ENCODE measurements around the gene NOBOX. TPM values are rescaled to one million over a fixed set of nuclear protein-coding genes. Genes with fewer than 3 reads are reported as not detected.

NOBOX gene
- total and polyA plus RNA-seq, 4 donors = not detected

GRCh38 chr7:144384071-144384470, 19.4 kb downstream of the NOBOX start:
- no peaks in the 10 kb centered on the region for H3K9me3 ChIP-seq (ENCODE audit: control insufficient read depth in 4 of 4, low read length in 3 of 4)
- H3K4me1 ChIP-seq (ENCODE audit: control insufficient read depth in 4 of 4, insufficient read depth in 4 of 4, low read length in 3 of 4) = peaks cover 0 to 3% (median 0%) of the 10 kb centered on the region in 4 donors
- H3K9ac ChIP-seq (ENCODE audit: low read depth in 1 of 2, low read length in 2 of 2) = no peak overlapping the region
- no peaks in the 10 kb centered on the region for H3K27me3 ChIP-seq (ENCODE audit: control insufficient read depth in 4 of 4, insufficient read depth in 4 of 4, low read length in 3 of 4)
- H3K27ac ChIP-seq (ENCODE audit: low read depth in 1 of 2, low read length in 2 of 2) = no peak overlapping the region
- no peak overlapping the region for H3K4me3 ChIP-seq (ENCODE audit: low read depth in 1 of 3, low read length in 3 of 3)
- WGBS = 44% methylated on average over 4 of the region's 4 CpGs
- no peak for DNase-seq (ENCODE audit: low spot score)
- no peak for TF ChIP-seq REST (IDR thresholded peaks at IDR 0.05)
- no peak for TF ChIP-seq RAD21 (IDR thresholded peaks at IDR 0.05)
- TF ChIP-seq YY1 (IDR thresholded peaks at IDR 0.05) = no peak
- no peak for TF ChIP-seq EGR1 (IDR thresholded peaks at IDR 0.05; ENCODE audit: low read depth in 2 of 2)
- no peak for TF ChIP-seq MAX (IDR thresholded peaks at IDR 0.05)
- peaks cover 0 to 8% (median 3%) of the 10 kb centered on the region in 4 donors for H3K36me3 ChIP-seq (ENCODE audit: control insufficient read depth in 4 of 4, insufficient read depth in 3 of 4, low read depth in 1 of 4, low read length in 3 of 4)

- Histone ChIP-seq H3K27me3 (ENCODE audit: control insufficient read depth in 4 of 4, insufficient read depth in 4 of 4, low read length in 3 of 4) (no peaks in the 10 kb centered on the region), H3K9me3 (ENCODE audit: control insufficient read depth in 4 of 4, low read length in 3 of 4) (no peaks in the 10 kb centered on the region), H3K9ac (ENCODE audit: low read depth in 1 of 2, low read length in 2 of 2) (no peak overlapping the region), H3K27ac (ENCODE audit: low read depth in 1 of 2, low read length in 2 of 2) (no peak overlapping the region), H3K4me1 (ENCODE audit: control insufficient read depth in 4 of 4, insufficient read depth in 4 of 4, low read length in 3 of 4) (no peaks in the 10 kb centered on the region), H3K36me3 (ENCODE audit: control insufficient read depth in 4 of 4, insufficient read depth in 3 of 4, low read depth in 1 of 4, low read length in 3 of 4) (peaks cover 5 to 27% (median 20%) of the 10 kb centered on the region in 4 donors), H3K4me3 (ENCODE audit: low read depth in 1 of 3, low read length in 3 of 3) (no peak overlapping the region)
- DNase-seq (ENCODE audit: low spot score) = no peak
- WGBS = 95% methylated on average over 11 of the region's 11 CpGs
- TF ChIP-seq HNF4G (IDR thresholded peaks at IDR 0.05) (no peak), RXRA (IDR thresholded peaks at IDR 0.05) (no peak), YY1 (IDR thresholded peaks at IDR 0.05) (no peak), FOXA1 (IDR thresholded peaks at IDR 0.05) (no peak), ZBTB33 (IDR thresholded peaks at IDR 0.05) (no peak), CTCF (IDR thresholded peaks at IDR 0.05; ENCODE audit: low read depth, low read length, missing input control) (no peak), GABPA (IDR thresholded peaks at IDR 0.05 in 1 of 2, conservative IDR thresholded peaks at IDR 0.05 in 1 of 2) (no peak), REST (IDR thresholded peaks at IDR 0.05) (no peak), SP1 (IDR thresholded peaks at IDR 0.05) (no peak), HNF4A (conservative IDR thresholded peaks at IDR 0.05) (no peak), JUND (IDR thresholded peaks at IDR 0.05) (no peak), MAX (IDR thresholded peaks at IDR 0.05) (no peak), NR2F2 (IDR thresholded peaks at IDR 0.05) (no peak), ATF3 (IDR thresholded peaks at IDR 0.05) (no peak), TAF1 (conservative IDR thresholded peaks at IDR 0.05) (no peak), EGR1 (IDR thresholded peaks at IDR 0.05; ENCODE audit: low read depth in 2 of 2) (no peak), FOXA2 (IDR thresholded peaks at IDR 0.05) (no peak)
Measured at GRCh38 chr7:144379776-144380384, 23.6 kb downstream of the NOBOX start.
